Measurements from ENCODE around the gene PIK3C2A. TPM values are rescaled to one million over a fixed set of nuclear protein-coding genes. Genes with fewer than 3 reads are reported as not detected.

Gene PIK3C2A
- total and polyA plus RNA-seq, 12 donors, result 6.7 to 43.7 (median 31.9) TPM

- ATAC-seq (no peak), DNase-seq (no peak)
- Histone ChIP-seq H3K36me3 (peaks cover 0 to 40% (median 9%) of the 10 kb centered on the region in 9 donors), H3K9me3 (no peaks in the 10 kb centered on the region), H3K4me1 (peaks cover 0 to 7% (median 0%) of the 10 kb centered on the region in 9 donors), H3K27ac (no peak overlapping the region), H3K4me3 (no peak overlapping the region), H3K27me3 (no peaks in the 10 kb centered on the region)
- 93 to 94% methylated on average over 3 of the region's 3 CpGs for WGBS, 2 donors
- no peak for TF ChIP-seq CTCF (IDR thresholded peaks at IDR 0.05)
- intact Hi-C loops (cut with DNase I), result no loop called here
These were observed 20.7 kb downstream of the PIK3C2A start for GRCh38 chr11:17186932-17187692.

- no peak for TF ChIP-seq CTCF (IDR thresholded peaks at IDR 0.05)
- no peak for DNase-seq
- H3K9me3 ChIP-seq, result no peaks in the 10 kb centered on the region
- ATAC-seq, result no peak
- no peak overlapping the region for H3K4me3 ChIP-seq
- H3K36me3 ChIP-seq, result peaks cover 0 to 34% (median 9%) of the 10 kb centered on the region in 9 donors
- H3K27ac ChIP-seq, result no peak overlapping the region
- no peaks in the 10 kb centered on the region for H3K27me3 ChIP-seq
- peaks cover 0 to 7% (median 0%) of the 10 kb centered on the region in 9 donors for H3K4me1 ChIP-seq
- 99 to 100% methylated on average over 2 of the region's 2 CpGs for WGBS, 2 donors
- intact Hi-C loops (cut with DNase I), result no loop called here
These were observed 21.8 kb downstream of the PIK3C2A start for GRCh38 chr11:17185938-17186337.

- ATAC-seq, result no peak
- WGBS, 2 donors, result 48 to 90% methylated on average over 2 of the region's 2 CpGs
- intact Hi-C loops (cut with DNase I), result no loop called here
These were observed 22.8 kb downstream of the PIK3C2A start for GRCh38 chr11:17184882-17185587.

More at GRCh38 chr11:17184882-17185587, 22.8 kb downstream of the PIK3C2A start:
- Histone ChIP-seq H3K4me1 (peaks cover 0 to 7% (median 0%) of the 10 kb centered on the region in 9 donors), H3K27ac (no peak overlapping the region), H3K27me3 (no peaks in the 10 kb centered on the region), H3K36me3 (peaks cover 0 to 32% (median 9%) of the 10 kb centered on the region in 9 donors), H3K9me3 (no peaks in the 10 kb centered on the region), H3K4me3 (no peak overlapping the region)
- DNase-seq, result no peak
- no peak for TF ChIP-seq CTCF (IDR thresholded peaks at IDR 0.05)
